Trophoblast cell (in vitro differentiated cells and primary cell): ENCODE measurements around the gene CPED1.
A peak's percentile ranks its signal among the peaks of the same experiment; 100 is the strongest.

ENCODE experiments used
- DNase-seq, 2 donors: peaks; one replicate each; pipeline ENCODE4 v3.0.0-alpha.2; 2016
- H2AFZ ChIP-seq: 2 replicates; pipeline ENCODE4 v1.6.1; 2013; ENCODE audit warnings: low read length, moderate library complexity, mild to moderate bottlenecking; ENCODE audit not compliant: insufficient read depth, poor library complexity
- H2AK5ac ChIP-seq: 2 replicates; pipeline ENCODE4 v1.6.1; 2013; ENCODE audit warnings: mild to moderate bottlenecking, low read length
- H2BK120ac ChIP-seq: 2 replicates; pipeline ENCODE4 v1.6.1; 2013; ENCODE audit warnings: low read length, mild to moderate bottlenecking, moderate library complexity; ENCODE audit not compliant: insufficient read depth, poor library complexity
- H2BK12ac ChIP-seq: 2 replicates; pipeline ENCODE4 v1.6.1; 2013; ENCODE audit warnings: mild to moderate bottlenecking, low read length, moderate library complexity
- H2BK5ac ChIP-seq: 2 replicates; pipeline ENCODE4 v1.6.1; 2013; ENCODE audit warnings: low read length, low read depth, moderate library complexity, mild to moderate bottlenecking; ENCODE audit not compliant: poor library complexity
- H3K14ac ChIP-seq: 2 replicates; pipeline ENCODE4 v1.6.1; 2013; ENCODE audit warnings: mild to moderate bottlenecking, low read length
- H3K18ac ChIP-seq: 2 replicates; pipeline ENCODE4 v1.6.1; 2013; ENCODE audit warnings: mild to moderate bottlenecking, low read length
- H3K23ac ChIP-seq: 2 replicates; pipeline ENCODE4 v1.6.1; 2013; ENCODE audit warnings: low read length
- H3K27ac ChIP-seq: 2 replicates; pipeline ENCODE4 v1.5.1; 2013; ENCODE audit warnings: low read depth, mild to moderate bottlenecking, inconsistent platforms, low read length, moderate library complexity
- H3K27me3 ChIP-seq: 2 replicates; pipeline ENCODE4 v1.6.1; 2013; ENCODE audit warnings: inconsistent platforms, mild to moderate bottlenecking, low read length, moderate library complexity; ENCODE audit not compliant: insufficient read depth
- H3K36me3 ChIP-seq, 2 experiments: 1 replicate in 1 of 2; 2 replicates in 1 of 2; pipeline ENCODE4 v1.6.1; 2013; ENCODE audit warnings: low read length in 2 of 2, mild to moderate bottlenecking in 2 of 2, moderate library complexity in 1 of 2; ENCODE audit not compliant: insufficient read depth in 2 of 2, control insufficient read depth in 1 of 2
- H3K4ac ChIP-seq: 2 replicates; pipeline ENCODE4 v1.6.1; 2013; ENCODE audit warnings: low read depth, mild to moderate bottlenecking, low read length, moderate library complexity
- H3K4me1 ChIP-seq, 2 experiments: 1 replicate in 1 of 2; 2 replicates in 1 of 2; pipeline ENCODE4 v1.6.1; 2013; ENCODE audit warnings: low read length in 2 of 2, mild to moderate bottlenecking in 2 of 2, moderate library complexity in 1 of 2; ENCODE audit not compliant: insufficient read depth in 2 of 2, control insufficient read depth in 1 of 2
- H3K4me2 ChIP-seq: 2 replicates; pipeline ENCODE4 v1.6.1; 2013; ENCODE audit warnings: inconsistent platforms, mild to moderate bottlenecking, low read length, moderate library complexity
- H3K4me3 ChIP-seq: 2 replicates; pipeline ENCODE4 v1.5.1; 2013; ENCODE audit warnings: mild to moderate bottlenecking, low read depth, low read length, inconsistent platforms
- H3K79me1 ChIP-seq: one replicate; pipeline ENCODE4 v1.6.1; 2013; ENCODE audit warnings: low read length
- H3K79me2 ChIP-seq: 2 replicates; pipeline ENCODE4 v1.6.1; 2013; ENCODE audit warnings: low read length, mild to moderate bottlenecking; ENCODE audit not compliant: control insufficient read depth, insufficient read depth, poor library complexity
- H3K9ac ChIP-seq: 2 replicates; pipeline ENCODE4 v1.6.1; 2013; ENCODE audit warnings: mild to moderate bottlenecking, low read length
- H3K9me3 ChIP-seq: 2 replicates; pipeline ENCODE4 v1.6.1; 2013; ENCODE audit warnings: low read depth, mild to moderate bottlenecking, control low read depth, inconsistent platforms, low read length; ENCODE audit not compliant: insufficient read depth
- H4K12ac ChIP-seq: 2 replicates; pipeline ENCODE4 v1.6.1; 2013; ENCODE audit warnings: low read depth, mild to moderate bottlenecking, low read length, moderate library complexity
- H4K8ac ChIP-seq: 2 replicates; pipeline ENCODE4 v1.6.1; 2013; ENCODE audit warnings: low read depth, mild to moderate bottlenecking, low read length, moderate library complexity
- H4K91ac ChIP-seq: one replicate; pipeline ENCODE4 v1.6.1; 2013; ENCODE audit warnings: low read depth, mild to moderate bottlenecking, low read length, moderate library complexity
- WGBS: extraction: QIAGEN DNeasy Blood & Tissue Kit; methylation state at CpG from one replicate; pipeline ENCODE4 v1.1.7; 2013; ENCODE audit warnings: missing lambda C conversion rate; ENCODE audit not compliant: insufficient read length, insufficient coverage; ENCODE audit errors: extremely low coverage; 5-methylcytosine and 5-hydroxymethylcytosine counted together

Gene CPED1

GRCh38 chr7:120942861-120943260, 45.6 kb upstream of the CPED1 start:
- Histone ChIP-seq H2AK5ac (no peak overlapping the region), H3K9ac (no peak overlapping the region), H3K4me2 (no peak overlapping the region), H3K18ac (no peak overlapping the region), H3K23ac (no peak overlapping the region), H2BK5ac (no peak overlapping the region), H3K27ac (no peak overlapping the region), H3K9me3 (no peaks in the 10 kb centered on the region), H3K4me3 (no peak overlapping the region), H3K4ac (no peak overlapping the region), H3K27me3 (no peaks in the 10 kb centered on the region), H2BK120ac (no peak overlapping the region), H4K91ac (no peak overlapping the region), H4K8ac (no peak overlapping the region), H2BK12ac (no peak overlapping the region), H4K12ac (no peak overlapping the region), H3K36me3 (no peaks in the 10 kb centered on the region), H3K79me2 (no peaks in the 10 kb centered on the region), H3K79me1 (no peaks in the 10 kb centered on the region), H3K14ac (no peak overlapping the region), H2AFZ (no peak overlapping the region), H3K4me1 (no peaks in the 10 kb centered on the region)
- WGBS: no CpG with 5 or more reads among the region's 1 CpG
- no peak for DNase-seq

GRCh38 chr7:120944826-120945562, 43.5 kb upstream of the CPED1 start:
- Histone ChIP-seq H3K79me1 (no peaks in the 10 kb centered on the region), H3K4me3 (no peak overlapping the region), H2BK5ac (no peak overlapping the region), H2BK12ac (no peak overlapping the region), H3K4me2 (no peak overlapping the region), H3K18ac (no peak overlapping the region), H3K36me3 (no peaks in the 10 kb centered on the region), H4K91ac (no peak overlapping the region), H3K27ac (no peak overlapping the region), H3K14ac (no peak overlapping the region), H3K4ac (no peak overlapping the region), H2BK120ac (no peak overlapping the region), H4K12ac (no peak overlapping the region), H2AFZ (no peak overlapping the region), H3K9me3 (no peaks in the 10 kb centered on the region), H2AK5ac (no peak overlapping the region), H4K8ac (no peak overlapping the region), H3K9ac (no peak overlapping the region), H3K79me2 (no peaks in the 10 kb centered on the region), H3K27me3 (no peaks in the 10 kb centered on the region), H3K4me1 (no peaks in the 10 kb centered on the region), H3K23ac (no peak overlapping the region)
- DNase-seq: peak; percentile 17 to 63
- no CpG with 5 or more reads among the region's 6 CpGs for WGBS

- Histone ChIP-seq H2AFZ (no peak overlapping the region), H3K4me1 (peaks cover 0 to 1% of the 10 kb centered on the region in 2 experiments), H3K4me3 (no peak overlapping the region), H3K27ac (no peak overlapping the region), H3K9ac (no peak overlapping the region), H3K23ac (no peak overlapping the region), H2BK120ac (no peak overlapping the region), H4K12ac (no peak overlapping the region), H3K9me3 (no peaks in the 10 kb centered on the region), H2AK5ac (no peak overlapping the region), H3K4me2 (no peak overlapping the region), H3K79me1 (peaks cover 2% of the 10 kb centered on the region), H3K14ac (no peak overlapping the region), H3K27me3 (no peaks in the 10 kb centered on the region), H2BK12ac (no peak overlapping the region), H3K4ac (no peak overlapping the region), H3K79me2 (peaks cover 2% of the 10 kb centered on the region), H4K91ac (no peak overlapping the region), H4K8ac (no peak overlapping the region), H3K36me3 (no peaks in the 10 kb centered on the region), H2BK5ac (no peak overlapping the region), H3K18ac (no peak overlapping the region)
- DNase-seq: no peak
Observed at GRCh38 chr7:120947980-120948379, 40.5 kb upstream of the CPED1 start.

DNA sequence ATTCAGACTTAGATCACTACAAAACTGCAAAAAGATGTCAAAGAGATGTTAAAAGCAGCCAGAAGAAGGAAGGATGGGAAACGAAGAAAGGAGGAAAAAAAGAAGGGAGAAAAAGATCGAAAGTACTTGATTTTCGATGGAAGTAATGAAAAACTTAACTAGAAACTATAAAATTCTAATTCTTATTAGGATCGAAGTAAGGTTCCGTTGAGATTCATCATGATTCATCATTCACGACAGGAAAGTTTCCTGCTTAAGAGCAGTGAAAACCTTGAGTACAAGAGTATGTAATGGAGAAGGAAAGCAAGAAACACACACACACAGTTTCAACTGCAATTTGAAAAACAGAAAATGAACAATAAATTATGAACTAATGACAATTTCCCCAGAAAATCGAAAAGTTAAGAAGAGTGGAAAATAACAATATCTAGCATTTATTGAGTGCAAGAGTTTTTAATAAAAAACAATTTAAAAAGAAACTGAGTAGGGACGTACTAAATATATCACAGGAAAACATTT, 39.1 kb upstream of the CPED1 start:
- no peak for DNase-seq
- no CpG with 5 or more reads among the region's 8 CpGs for WGBS
- no peak overlapping the region for H2BK120ac ChIP-seq

More for the DNA sequence above, 39.1 kb upstream of the CPED1 start:
- H3K9me3 ChIP-seq: no peaks in the 10 kb centered on the region
- H3K27me3 ChIP-seq: no peaks in the 10 kb centered on the region
- H3K4me2 ChIP-seq: no peak overlapping the region
- peaks cover 0 to 1% of the 10 kb centered on the region in 2 experiments for H3K4me1 ChIP-seq
- no peak overlapping the region for H3K4me3 ChIP-seq
- H4K12ac ChIP-seq: no peak overlapping the region
- H3K14ac ChIP-seq: no peak overlapping the region
- H2AK5ac ChIP-seq: no peak overlapping the region
- no peak overlapping the region for H4K91ac ChIP-seq
- no peak overlapping the region for H3K18ac ChIP-seq
- peaks cover 2% of the 10 kb centered on the region for H3K79me1 ChIP-seq
- H2BK5ac ChIP-seq: no peak overlapping the region
- no peak overlapping the region for H3K23ac ChIP-seq
- no peak overlapping the region for H3K4ac ChIP-seq
- no peak overlapping the region for H4K8ac ChIP-seq
- H2AFZ ChIP-seq: no peak overlapping the region
- no peak overlapping the region for H3K27ac ChIP-seq
- H2BK12ac ChIP-seq: no peak overlapping the region
- H3K9ac ChIP-seq: no peak overlapping the region
- peaks cover 2% of the 10 kb centered on the region for H3K79me2 ChIP-seq
- peaks cover 1 to 3% of the 10 kb centered on the region in 2 experiments for H3K36me3 ChIP-seq
